Nephron progenitor cell (in vitro differentiated cells): ENCODE data around the gene MYLIP.
A peak's percentile ranks its signal among the peaks of the same experiment; 100 is the strongest.

ENCODE experiments used
- DNase-seq: peaks from one replicate; pipeline ENCODE4 v3.0.0; 2021
- H3K27ac Mint-ChIP-seq: 2 replicates; pipeline ENCODE4 v1.8.0; 2021; ENCODE audit warnings: mild to moderate bottlenecking, moderate library complexity, mixed read lengths
- H3K27me3 Mint-ChIP-seq: 2 replicates; pipeline ENCODE4 v1.8.0; 2021; ENCODE audit warnings: mild to moderate bottlenecking, low read depth, mixed read lengths; ENCODE audit not compliant: poor library complexity
- H3K36me3 Mint-ChIP-seq: 2 replicates; pipeline ENCODE4 v1.8.0; 2021; ENCODE audit warnings: low read depth, mixed read lengths
- H3K4me1 Mint-ChIP-seq: 2 replicates; pipeline ENCODE4 v1.8.0; 2021; ENCODE audit warnings: mixed read lengths
- H3K4me3 Mint-ChIP-seq: 2 replicates; pipeline ENCODE4 v1.8.0; 2021; ENCODE audit warnings: mild to moderate bottlenecking, moderate library complexity, mixed read lengths
- H3K9me3 Mint-ChIP-seq: 2 replicates; pipeline ENCODE4 v1.8.0; 2021; ENCODE audit warnings: mild to moderate bottlenecking, moderate library complexity, mixed read lengths
- TF ChIP-seq, protein P1 (sequence below): fragments of 200-600 bp; sonication (generic); IDR thresholded peaks from 2 replicates; pipeline ENCODE4 v1.5.0; 2021; ENCODE audit warnings: antibody characterized with exemption

Gene MYLIP

GRCh38 chr6:16126056-16126455 lies 2.8 kb upstream of the MYLIP start:
- H3K27me3 Mint-ChIP-seq: peaks cover 3% of the 10 kb centered on the region
- DNase-seq: no peak
- H3K27ac Mint-ChIP-seq: no peak overlapping the region
- no peaks in the 10 kb centered on the region for H3K36me3 Mint-ChIP-seq
- TF ChIP-seq, protein P1, sequence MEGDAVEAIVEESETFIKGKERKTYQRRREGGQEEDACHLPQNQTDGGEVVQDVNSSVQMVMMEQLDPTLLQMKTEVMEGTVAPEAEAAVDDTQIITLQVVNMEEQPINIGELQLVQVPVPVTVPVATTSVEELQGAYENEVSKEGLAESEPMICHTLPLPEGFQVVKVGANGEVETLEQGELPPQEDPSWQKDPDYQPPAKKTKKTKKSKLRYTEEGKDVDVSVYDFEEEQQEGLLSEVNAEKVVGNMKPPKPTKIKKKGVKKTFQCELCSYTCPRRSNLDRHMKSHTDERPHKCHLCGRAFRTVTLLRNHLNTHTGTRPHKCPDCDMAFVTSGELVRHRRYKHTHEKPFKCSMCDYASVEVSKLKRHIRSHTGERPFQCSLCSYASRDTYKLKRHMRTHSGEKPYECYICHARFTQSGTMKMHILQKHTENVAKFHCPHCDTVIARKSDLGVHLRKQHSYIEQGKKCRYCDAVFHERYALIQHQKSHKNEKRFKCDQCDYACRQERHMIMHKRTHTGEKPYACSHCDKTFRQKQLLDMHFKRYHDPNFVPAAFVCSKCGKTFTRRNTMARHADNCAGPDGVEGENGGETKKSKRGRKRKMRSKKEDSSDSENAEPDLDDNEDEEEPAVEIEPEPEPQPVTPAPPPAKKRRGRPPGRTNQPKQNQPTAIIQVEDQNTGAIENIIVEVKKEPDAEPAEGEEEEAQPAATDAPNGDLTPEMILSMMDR: no peak
- no peak overlapping the region for H3K4me3 Mint-ChIP-seq
- H3K4me1 Mint-ChIP-seq: peaks cover 13% of the 10 kb centered on the region
- no peaks in the 10 kb centered on the region for H3K9me3 Mint-ChIP-seq

DNA sequence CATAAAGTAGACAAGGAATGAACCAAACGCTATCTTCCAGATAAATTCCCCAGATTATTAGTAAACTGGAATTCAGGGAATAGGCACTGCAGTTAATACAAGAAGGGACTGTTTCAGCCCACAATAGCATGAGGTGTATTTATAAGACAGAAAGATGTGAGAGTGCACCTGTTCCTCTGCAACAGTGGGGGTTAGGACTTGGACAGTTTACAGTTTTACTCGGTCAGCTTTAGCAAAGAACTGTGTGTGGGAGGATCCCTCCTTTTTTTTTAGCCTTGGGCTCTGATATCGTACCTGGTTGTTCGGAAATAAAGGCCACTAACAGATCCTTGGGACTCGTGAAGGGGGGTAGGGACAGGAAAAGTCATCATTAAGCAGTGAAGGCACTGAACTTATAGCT lies 2.0 kb upstream of the MYLIP start:
- TF ChIP-seq, protein P1: no peak
- Mint-ChIP-seq H3K4me3 (no peak overlapping the region), H3K36me3 (no peaks in the 10 kb centered on the region), H3K9me3 (no peaks in the 10 kb centered on the region), H3K27me3 (peaks cover 3% of the 10 kb centered on the region), H3K4me1 (peaks cover 21% of the 10 kb centered on the region), H3K27ac (no peak overlapping the region)
- no peak for DNase-seq

DNA sequence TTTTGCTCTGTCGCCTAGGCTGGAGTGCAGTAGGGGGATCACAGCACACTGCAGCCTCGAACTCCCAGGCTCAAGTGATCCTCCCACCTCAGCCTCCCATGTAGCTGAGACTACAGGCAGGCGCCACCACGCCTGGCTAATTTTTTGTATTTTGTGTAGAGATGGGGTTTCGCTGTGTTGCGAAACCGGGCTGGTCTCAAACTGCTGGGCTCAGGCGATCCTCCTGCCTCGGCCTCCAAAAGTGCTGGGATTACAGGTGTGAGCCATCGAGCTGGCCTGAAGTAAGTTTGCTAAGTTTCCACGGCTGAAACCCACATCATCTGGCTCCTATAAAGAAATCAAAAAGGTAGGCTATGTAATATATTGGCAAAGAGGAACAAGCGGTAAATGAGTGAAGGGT lies 1.4 kb upstream of the MYLIP start:
- no peak overlapping the region for H3K27ac Mint-ChIP-seq
- no peaks in the 10 kb centered on the region for H3K36me3 Mint-ChIP-seq
- peaks cover 3% of the 10 kb centered on the region for H3K27me3 Mint-ChIP-seq
- no peak overlapping the region for H3K4me3 Mint-ChIP-seq
- TF ChIP-seq, protein P1: no peak
- H3K9me3 Mint-ChIP-seq: no peaks in the 10 kb centered on the region
- DNase-seq: no peak
- H3K4me1 Mint-ChIP-seq: peaks cover 27% of the 10 kb centered on the region

GRCh38 chr6:16129623-16130401 lies 926 bp downstream of the MYLIP start:
- Mint-ChIP-seq H3K4me1 (peaks cover 51% of the 10 kb centered on the region), H3K9me3 (no peaks in the 10 kb centered on the region), H3K27ac (peak overlapping the region; percentile 93), H3K4me3 (peak overlapping the region; percentile 98), H3K36me3 (peaks cover 15% of the 10 kb centered on the region), H3K27me3 (peaks cover 3% of the 10 kb centered on the region)
- DNase-seq: no peak
- TF ChIP-seq, protein P1: no peak

- H3K36me3 Mint-ChIP-seq: peaks cover 15% of the 10 kb centered on the region
- peak overlapping the region; percentile 93 for H3K27ac Mint-ChIP-seq
- H3K9me3 Mint-ChIP-seq: no peaks in the 10 kb centered on the region
- peaks cover 57% of the 10 kb centered on the region for H3K4me1 Mint-ChIP-seq
- TF ChIP-seq, protein P1: no peak
- H3K4me3 Mint-ChIP-seq: peak overlapping the region; percentile 98
- peak; percentile 11 for DNase-seq
- peaks cover 3% of the 10 kb centered on the region for H3K27me3 Mint-ChIP-seq
Measured at GRCh38 chr6:16130437-16130891, 1.6 kb downstream of the MYLIP start.

- H3K4me1 Mint-ChIP-seq: peaks cover 60% of the 10 kb centered on the region
- H3K9me3 Mint-ChIP-seq: no peaks in the 10 kb centered on the region
- TF ChIP-seq, protein P1: no peak
- peak; percentile 12 for DNase-seq
- peaks cover 3% of the 10 kb centered on the region for H3K27me3 Mint-ChIP-seq
- H3K36me3 Mint-ChIP-seq: peaks cover 17% of the 10 kb centered on the region
- peak overlapping the region; percentile 98 for H3K4me3 Mint-ChIP-seq
- peak overlapping the region; percentile 93 for H3K27ac Mint-ChIP-seq
Measured at GRCh38 chr6:16130932-16131387, 2.1 kb downstream of the MYLIP start.
